H1 (cell line): ENCODE data around the gene STK32A. TPM values are rescaled to one million over a fixed set of nuclear protein-coding genes. Genes with fewer than 3 reads are reported as not detected.

Experiments
- CTCF ChIA-PET: fragments of 300-600 bp; sonication (Branson Sonifier 250); formaldehyde crosslinking; loops from one replicate; lab custom pipeline; 2021; ENCODE audit not compliant: partially characterized antibody; lab: Charles Lee
- POLR2A ChIA-PET: fragments of 300-600 bp; sonication (Branson Sonifier 250); formaldehyde crosslinking; loops from one replicate; lab custom pipeline; 2021; ENCODE audit warnings: inconsistent platforms; ENCODE audit not compliant: partially characterized antibody; lab: Charles Lee
- DNase-seq, 2 experiments: peaks; one replicate each; pipeline versions ENCODE4 v3.0.0 to v3.0.0-alpha.2; 2010 to 2022; ENCODE audit warnings: low spot score in 2 of 2, low read depth in 1 of 2, mixed read lengths in 1 of 2
- FAIRE-seq: peaks from 2 replicates; lab custom pipeline; 2011; peaks lifted over from hg19 to GRCh38; lab: Jason Lieb, UNC
- H2AFZ ChIP-seq: 2 replicates; pipeline ENCODE4 v1.8.1; 2012; ENCODE audit warnings: low read length, inconsistent platforms
- H2AK5ac ChIP-seq: 2 replicates; pipeline ENCODE4 v1.6.1; 2013; ENCODE audit warnings: low read depth, low read length
- H2BK120ac ChIP-seq: replicated peaks from 2 replicates; pipeline ENCODE3; 2013; ENCODE audit warnings: low read depth, low read length, inconsistent platforms
- H2BK12ac ChIP-seq: 2 replicates; pipeline ENCODE4 v1.6.1; 2013; ENCODE audit warnings: low read depth, low read length
- H2BK15ac ChIP-seq: 2 replicates; pipeline ENCODE4 v1.6.1; 2013; ENCODE audit warnings: low read length
- H2BK20ac ChIP-seq: 2 replicates; pipeline ENCODE4 v1.6.1; 2013; ENCODE audit warnings: low read length
- H2BK5ac ChIP-seq: 2 replicates; pipeline ENCODE4 v1.6.1; 2013; ENCODE audit warnings: low read depth, low read length
- H3K14ac ChIP-seq: 2 replicates; pipeline ENCODE4 v1.6.1; 2013; ENCODE audit warnings: inconsistent platforms; ENCODE audit not compliant: insufficient read length
- H3K18ac ChIP-seq: 2 replicates; pipeline ENCODE4 v1.6.1; 2013; ENCODE audit warnings: low read length; ENCODE audit errors: extremely low read depth
- H3K23ac ChIP-seq: 2 replicates; pipeline ENCODE4 v1.6.1; 2013; ENCODE audit warnings: inconsistent platforms; ENCODE audit not compliant: insufficient read length
- H3K23me2 ChIP-seq: 2 replicates; pipeline ENCODE4 v1.6.1; 2013; ENCODE audit warnings: low read depth, low read length
- H3K27ac ChIP-seq: 2 replicates; pipeline ENCODE4 v1.6.1; 2011; ENCODE audit warnings: low read depth, low read length, inconsistent platforms
- H3K27me3 ChIP-seq, 4 experiments: replicated peaks in 1 of 4; 1 replicate in 1 of 4; 2 replicates in 3 of 4; pipeline versions ENCODE4 v1.6.1 to v1.8.1; 2011 to 2013; ENCODE audit warnings: low read length in 3 of 4, mild to moderate bottlenecking in 3 of 4, inconsistent platforms in 2 of 4, mixed read lengths in 2 of 4, moderate library complexity in 1 of 4; ENCODE audit not compliant: control insufficient read depth in 3 of 4, insufficient read depth in 3 of 4; ENCODE audit errors: extremely low read depth in 1 of 4
- H3K36me3 ChIP-seq, 4 experiments: 2 replicates each; pipeline versions ENCODE4 v1.6.1 to v1.8.1; 2011 to 2013; ENCODE audit warnings: mild to moderate bottlenecking in 4 of 4, low read length in 3 of 4, moderate library complexity in 2 of 4, control low read depth in 1 of 4, inconsistent platforms in 1 of 4; ENCODE audit not compliant: insufficient read depth in 4 of 4, control insufficient read depth in 2 of 4
- H3K4ac ChIP-seq: replicated peaks from 2 replicates; pipeline ENCODE3; 2013; ENCODE audit warnings: low read length, low read depth, mixed read lengths, inconsistent platforms; ENCODE audit not compliant: insufficient read length
- H3K4me1 ChIP-seq, 4 experiments: replicated peaks in 1 of 4; 1 replicate in 1 of 4; 2 replicates in 3 of 4; pipeline versions ENCODE4 v1.6.1 to v1.8.1; 2011 to 2013; ENCODE audit warnings: low read length in 3 of 4, inconsistent platforms in 2 of 4, mixed read lengths in 1 of 4; ENCODE audit not compliant: insufficient read depth in 4 of 4, control insufficient read depth in 3 of 4
- H3K4me2 ChIP-seq, 2 experiments: 2 replicates each; pipeline versions ENCODE4 v1.6.1 to v1.8.1; 2011 to 2013; ENCODE audit warnings: low read depth in 2 of 2, low read length in 2 of 2, control low read depth in 1 of 2, inconsistent platforms in 1 of 2, mild to moderate bottlenecking in 1 of 2; ENCODE audit not compliant: insufficient read depth in 1 of 2
- H3K4me3 ChIP-seq, 4 experiments: fragments of 200-600, 300-600 bp in 1 of 4; sonication (generic), shearing (Covaris generic), sonication (Bioruptor Twin) in 1 of 4; 2 replicates each; pipeline versions ENCODE4 v1.5.1 to v1.8.1; 2011 to 2016; ENCODE audit warnings: low read length in 4 of 4, low read depth in 3 of 4, control low read depth in 2 of 4, inconsistent platforms in 2 of 4, mild to moderate bottlenecking in 2 of 4, mixed read lengths in 1 of 4, moderate library complexity in 1 of 4; ENCODE audit not compliant: insufficient read depth in 2 of 4; ENCODE audit errors: extremely low read depth in 1 of 4
- H3K56ac ChIP-seq: replicated peaks from 2 replicates; pipeline ENCODE3; 2013; ENCODE audit warnings: low read depth, mild to moderate bottlenecking, mixed read lengths, low read length, inconsistent platforms; ENCODE audit not compliant: insufficient read length
- H3K79me1 ChIP-seq: 2 replicates; pipeline ENCODE4 v1.6.1; 2013; ENCODE audit warnings: low read depth, low read length, control low read depth
- H3K79me2 ChIP-seq, 2 experiments: 2 replicates each; pipeline versions ENCODE4 v1.6.1 to v1.8.1; 2012 to 2013; ENCODE audit warnings: low read length in 2 of 2, mild to moderate bottlenecking in 2 of 2, inconsistent platforms in 1 of 2; ENCODE audit not compliant: insufficient read depth in 2 of 2, control insufficient read depth in 1 of 2
- H3K9ac ChIP-seq, 4 experiments: replicated peaks in 1 of 4; 1 replicate in 1 of 4; 2 replicates in 3 of 4; pipeline versions ENCODE4 v1.6.1 to v1.8.1; 2011 to 2013; ENCODE audit warnings: low read depth in 3 of 4, low read length in 3 of 4, control low read depth in 2 of 4, mild to moderate bottlenecking in 2 of 4, moderate library complexity in 2 of 4, inconsistent platforms in 1 of 4; ENCODE audit errors: extremely low read depth in 1 of 4
- H3K9me3 ChIP-seq, 2 experiments: 2 replicates each; pipeline versions ENCODE4 v1.6.1 to v1.8.1; 2012 to 2013; ENCODE audit warnings: mild to moderate bottlenecking in 2 of 2, moderate library complexity in 2 of 2, control low read depth in 1 of 2, inconsistent platforms in 1 of 2, low read depth in 1 of 2, low read length in 1 of 2, mixed read lengths in 1 of 2; ENCODE audit not compliant: insufficient read depth in 2 of 2
- H4K20me1 ChIP-seq, 2 experiments: replicated peaks in 1 of 2; 2 replicates each; pipeline versions ENCODE3 to v1.8.1; 2011 to 2013; ENCODE audit warnings: inconsistent platforms in 2 of 2, low read length in 2 of 2, mild to moderate bottlenecking in 1 of 2; ENCODE audit not compliant: insufficient read depth in 2 of 2, control insufficient read depth in 1 of 2
- H4K5ac ChIP-seq: 2 replicates; pipeline ENCODE4 v1.6.1; 2013; ENCODE audit warnings: low read length, low read depth, mixed read lengths, inconsistent platforms; ENCODE audit not compliant: insufficient read length
- H4K8ac ChIP-seq: 2 replicates; pipeline ENCODE4 v1.8.0; 2013; ENCODE audit warnings: mild to moderate bottlenecking, moderate library complexity, low read length, inconsistent platforms; ENCODE audit not compliant: insufficient read depth; ENCODE audit errors: extremely low read depth
- H4K91ac ChIP-seq: replicated peaks from 2 replicates; pipeline ENCODE3; 2013; ENCODE audit warnings: low read length, mixed read lengths, inconsistent platforms; ENCODE audit not compliant: insufficient read length
- CREB1 ChIP-seq: IDR thresholded peaks from 2 replicates; pipeline ENCODE4 v1.6.1; 2012; ENCODE audit warnings: inconsistent platforms
- GABPA ChIP-seq: IDR thresholded peaks from 2 replicates; pipeline ENCODE4 v1.6.1; 2011; ENCODE audit warnings: mild to moderate bottlenecking, low read length, moderate library complexity, borderline replicate concordance; ENCODE audit not compliant: insufficient read depth
- NANOG ChIP-seq: IDR thresholded peaks from 2 replicates; pipeline ENCODE4 v1.6.1; 2011; ENCODE audit warnings: low read length, low read depth, mild to moderate bottlenecking, inconsistent platforms; ENCODE audit not compliant: insufficient read depth, poor library complexity, severe bottlenecking
- POU5F1 ChIP-seq: IDR thresholded peaks from 2 replicates; pipeline ENCODE4 v1.6.1; 2011; ENCODE audit warnings: low read depth, mild to moderate bottlenecking, low read length, moderate library complexity
- RXRA ChIP-seq: IDR thresholded peaks from 2 replicates; pipeline ENCODE4 v1.6.1; 2011; ENCODE audit warnings: low read depth, mild to moderate bottlenecking, low read length, moderate library complexity; ENCODE audit not compliant: insufficient read depth
- polyA plus RNA-seq, 7 experiments: library from polyadenylated mRNA; depleted of rRNA in 3 of 7; stranded (reverse) in 5 of 7; unstranded in 2 of 7; fragments of >200 nt in 5 of 7; fragments of 200-250 nt in 2 of 7; gene quantifications; 1 replicate in 5 of 7; 2 replicates in 1 of 7; 4 replicates in 1 of 7; pipeline versions ENCODE4 v1.2.1 to v1.2.3, GENCODE V29; 2011 to 2013; ENCODE audit warnings: missing spikeins in 2 of 7, mixed read lengths in 2 of 7
- total RNA-seq: library from RNA; stranded (reverse); fragmentation: NEBNext Ultra II Directional; extraction: Animal tissue kit (Norgen Biotek cat#: 25700); gene quantifications from 2 replicates; pipeline ENCODE4 v1.2.1, GENCODE V29; 2021
- TF ChIP-seq, protein P1 (sequence below): IDR thresholded peaks from 2 replicates; pipeline ENCODE4 v1.6.1; 2011; ENCODE audit warnings: low read length, improper control_type of control experiment
- TF ChIP-seq, protein P2 (sequence below): IDR thresholded peaks from 2 replicates; pipeline ENCODE4 v1.6.1; 2011; ENCODE audit warnings: low read depth, mild to moderate bottlenecking, low read length; ENCODE audit not compliant: insufficient read depth

The STK32A gene
- total and polyA plus RNA-seq, 2 of the 8 experiments (the other 6 are each of a cell fraction or from before 2014, with no cell fraction given): 1.3 to 2.5 TPM

DNA sequence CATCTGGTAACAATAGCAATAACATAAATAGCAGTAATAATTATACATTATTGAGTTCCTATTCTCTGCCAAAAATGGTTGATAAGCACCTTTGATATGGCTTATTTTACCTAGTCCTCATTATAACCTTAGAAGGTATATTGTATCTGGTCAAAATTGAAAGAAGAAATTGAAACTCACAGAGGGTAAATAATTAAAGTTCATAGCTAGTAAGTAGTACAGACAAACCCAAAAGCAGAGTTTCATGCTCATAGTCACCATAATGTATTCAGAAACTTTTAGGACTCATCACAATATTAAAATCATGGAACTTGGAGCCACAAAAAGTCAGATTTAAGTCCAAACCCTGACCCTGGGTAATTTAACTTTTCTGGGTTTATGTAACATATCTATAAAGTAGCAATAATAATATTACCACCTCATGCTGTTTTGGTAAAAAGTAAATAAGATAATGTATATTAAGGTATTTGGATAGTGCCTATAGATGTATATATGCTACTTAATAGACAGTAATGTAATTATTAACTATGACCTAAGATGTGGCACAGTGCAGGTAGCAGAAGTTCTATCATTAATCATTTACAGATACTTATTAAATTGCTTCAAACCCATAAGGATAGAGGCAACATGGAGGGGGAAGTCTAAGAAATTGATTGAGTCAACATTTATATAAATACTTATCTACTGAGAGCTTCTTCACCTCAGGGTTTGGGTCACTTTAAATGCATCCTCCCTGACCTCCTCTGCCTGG is 32.4 kb downstream of the STK32A start:
- ChIA-PET CTCF (interaction anchor here (0.6 kb wide), 1 partner anchor 629 kb away, joined by 3 read pairs; no protein-coding TSS in a partner anchor), POLR2A (no interaction called here)
- no peak for FAIRE-seq

More for the DNA sequence above, 32.4 kb downstream of the STK32A start:
- Histone ChIP-seq H3K4ac (no peak overlapping the region), H2BK120ac (no peak overlapping the region), H4K5ac (no peak overlapping the region), H3K23me2 (no peaks in the 10 kb centered on the region), H4K91ac (no peak overlapping the region), H3K4me2 (no peak overlapping the region), H3K23ac (no peak overlapping the region), H3K79me1 (no peaks in the 10 kb centered on the region), H3K56ac (no peak overlapping the region), H2BK15ac (no peak overlapping the region), H3K27ac (no peak overlapping the region), H4K8ac (no peak overlapping the region), H4K20me1 (no peaks in the 10 kb centered on the region), H3K27me3 (no peaks in the 10 kb centered on the region), H2AK5ac (no peak overlapping the region), H2BK5ac (no peak overlapping the region), H3K36me3 (no peaks in the 10 kb centered on the region), H3K79me2 (no peaks in the 10 kb centered on the region), H2BK12ac (no peak overlapping the region), H2BK20ac (no peak overlapping the region), H3K14ac (no peak overlapping the region), H3K18ac (no peak overlapping the region), H3K9ac (no peak overlapping the region)
- DNase-seq: no peak
- TF ChIP-seq RXRA: no peak
- TF ChIP-seq POU5F1: no peak
- no peak for TF ChIP-seq GABPA
- TF ChIP-seq CREB1: no peak
- TF ChIP-seq, protein P1, sequence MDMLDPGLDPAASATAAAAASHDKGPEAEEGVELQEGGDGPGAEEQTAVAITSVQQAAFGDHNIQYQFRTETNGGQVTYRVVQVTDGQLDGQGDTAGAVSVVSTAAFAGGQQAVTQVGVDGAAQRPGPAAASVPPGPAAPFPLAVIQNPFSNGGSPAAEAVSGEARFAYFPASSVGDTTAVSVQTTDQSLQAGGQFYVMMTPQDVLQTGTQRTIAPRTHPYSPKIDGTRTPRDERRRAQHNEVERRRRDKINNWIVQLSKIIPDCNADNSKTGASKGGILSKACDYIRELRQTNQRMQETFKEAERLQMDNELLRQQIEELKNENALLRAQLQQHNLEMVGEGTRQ: no peak
- TF ChIP-seq, protein P2, sequence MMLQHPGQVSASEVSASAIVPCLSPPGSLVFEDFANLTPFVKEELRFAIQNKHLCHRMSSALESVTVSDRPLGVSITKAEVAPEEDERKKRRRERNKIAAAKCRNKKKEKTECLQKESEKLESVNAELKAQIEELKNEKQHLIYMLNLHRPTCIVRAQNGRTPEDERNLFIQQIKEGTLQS: no peak
- TF ChIP-seq NANOG: no peak
- TF ChIP-seq, all 59 proteins: peak for 0
- H3K4me1 ChIP-seq: no peaks in the 10 kb centered on the region
- no peak overlapping the region for H2AFZ ChIP-seq
- H3K4me3 ChIP-seq: no peak overlapping the region
- no peaks in the 10 kb centered on the region; a peak in 1 of 4 replicates for H3K9me3 ChIP-seq
